Astrocyte of the cerebellum (primary cell): Measurements from ENCODE around the gene WDR48.

Source experiments
- DNase-seq: peaks from one replicate; pipeline ENCODE4 v3.0.0-alpha.2; 2011; ENCODE audit warnings: low read depth
- H3K4me3 ChIP-seq: 2 replicates; pipeline ENCODE4 v1.5.1; 2011; ENCODE audit warnings: mild to moderate bottlenecking, low read depth, low read length, moderate library complexity
- in situ Hi-C: cut with HindIII; loops from 2 replicates; pipeline ENCODE4 v1.10.0; 2017; ENCODE audit warnings: low sequenced_read_pairs
- TF ChIP-seq, protein P1 (sequence below): IDR thresholded peaks from 2 replicates; pipeline ENCODE4 v1.5.1; 2012; ENCODE audit warnings: low read length, low read depth, moderate library complexity, mild to moderate bottlenecking; ENCODE audit errors: missing control alignments

The WDR48 gene

DNA sequence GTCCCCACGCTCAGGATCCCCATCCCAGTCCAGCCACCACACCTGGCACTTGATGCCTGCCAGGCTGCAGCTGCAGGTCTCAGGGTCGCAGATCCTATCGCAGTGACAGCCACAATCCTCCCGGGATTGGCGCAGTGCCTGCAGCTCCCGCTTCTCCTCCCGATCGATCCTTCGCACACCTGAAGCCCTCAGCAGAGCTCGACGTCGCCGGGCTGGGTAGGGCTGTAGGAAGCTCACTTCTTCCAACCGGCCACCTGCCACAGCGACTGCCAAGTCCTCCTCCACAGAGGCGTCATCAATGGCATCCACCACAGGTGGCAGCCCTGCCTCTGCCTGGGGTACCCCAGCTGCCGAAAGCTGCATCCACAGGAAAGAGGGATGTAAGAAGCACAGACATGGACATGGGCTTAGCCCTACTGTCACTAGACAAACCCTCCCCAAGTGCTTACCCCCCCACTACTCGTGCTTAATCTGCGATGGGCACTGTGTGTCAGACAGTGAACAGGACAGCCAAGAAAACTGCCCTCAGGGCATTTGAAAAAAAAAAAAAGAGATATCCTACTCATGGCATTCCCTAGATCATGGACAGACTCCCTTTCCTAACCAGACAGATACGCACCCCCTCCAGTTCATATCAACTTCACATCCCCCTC lies 92.4 kb downstream of the WDR48 start:
- no peak overlapping the region for H3K4me3 ChIP-seq
- TF ChIP-seq, protein P1, sequence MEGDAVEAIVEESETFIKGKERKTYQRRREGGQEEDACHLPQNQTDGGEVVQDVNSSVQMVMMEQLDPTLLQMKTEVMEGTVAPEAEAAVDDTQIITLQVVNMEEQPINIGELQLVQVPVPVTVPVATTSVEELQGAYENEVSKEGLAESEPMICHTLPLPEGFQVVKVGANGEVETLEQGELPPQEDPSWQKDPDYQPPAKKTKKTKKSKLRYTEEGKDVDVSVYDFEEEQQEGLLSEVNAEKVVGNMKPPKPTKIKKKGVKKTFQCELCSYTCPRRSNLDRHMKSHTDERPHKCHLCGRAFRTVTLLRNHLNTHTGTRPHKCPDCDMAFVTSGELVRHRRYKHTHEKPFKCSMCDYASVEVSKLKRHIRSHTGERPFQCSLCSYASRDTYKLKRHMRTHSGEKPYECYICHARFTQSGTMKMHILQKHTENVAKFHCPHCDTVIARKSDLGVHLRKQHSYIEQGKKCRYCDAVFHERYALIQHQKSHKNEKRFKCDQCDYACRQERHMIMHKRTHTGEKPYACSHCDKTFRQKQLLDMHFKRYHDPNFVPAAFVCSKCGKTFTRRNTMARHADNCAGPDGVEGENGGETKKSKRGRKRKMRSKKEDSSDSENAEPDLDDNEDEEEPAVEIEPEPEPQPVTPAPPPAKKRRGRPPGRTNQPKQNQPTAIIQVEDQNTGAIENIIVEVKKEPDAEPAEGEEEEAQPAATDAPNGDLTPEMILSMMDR = no peak
- in situ Hi-C loops = no loop called here
- no peak for DNase-seq

DNA sequence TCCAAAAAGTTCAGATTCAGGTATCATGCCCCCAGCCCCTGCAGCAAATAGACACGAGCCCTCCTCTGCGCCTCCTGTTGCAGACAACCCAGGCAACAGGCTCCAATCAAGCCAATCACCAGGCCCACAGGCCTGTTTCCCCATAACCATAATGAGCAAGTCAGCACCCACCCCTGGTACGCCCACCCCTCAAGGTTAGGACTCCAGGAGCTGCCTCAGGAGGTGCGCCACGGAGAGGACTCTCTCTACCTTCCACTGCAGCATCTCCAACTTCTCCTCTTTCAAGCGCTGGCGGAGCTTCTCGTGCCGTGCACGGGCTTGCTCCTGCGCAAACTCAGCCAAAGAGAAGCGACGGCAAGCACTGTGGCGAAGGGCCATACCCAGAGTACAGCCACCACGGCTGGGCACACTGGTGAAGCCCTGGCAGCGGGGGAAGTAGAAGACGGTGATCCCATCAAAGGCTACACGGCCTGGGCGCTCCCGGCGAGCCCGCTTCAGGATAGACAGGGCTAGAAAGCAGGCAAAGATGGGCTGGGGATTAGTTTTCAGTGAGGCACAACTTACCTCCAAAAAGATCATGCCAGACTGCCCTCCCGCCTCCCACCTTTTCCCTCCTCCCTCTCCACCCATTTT lies 93.0 kb downstream of the WDR48 start:
- no peak for DNase-seq
- no peak overlapping the region for H3K4me3 ChIP-seq
- in situ Hi-C loops = no loop called here
- TF ChIP-seq, protein P1 = no peak

DNA sequence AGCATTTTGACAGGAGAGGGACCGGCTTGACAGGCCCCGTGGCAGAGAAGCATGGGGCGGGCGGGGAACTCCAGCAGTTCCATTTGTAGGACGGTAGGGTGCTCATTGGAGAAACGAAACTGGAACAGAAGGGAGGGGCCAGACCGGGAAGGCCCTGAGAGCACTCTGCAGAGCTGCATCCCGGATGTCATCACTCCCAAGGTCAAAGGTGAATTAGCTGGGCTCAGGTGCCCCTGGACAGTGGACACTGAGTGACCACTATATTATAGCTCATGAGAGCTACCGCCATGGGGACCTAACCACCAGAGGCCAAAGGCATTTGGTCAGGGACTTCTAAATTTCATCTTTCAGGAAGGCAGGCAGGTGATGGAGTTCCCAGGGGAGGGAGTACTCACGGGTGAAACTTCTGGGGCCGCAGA lies 94.3 kb downstream of the WDR48 start:
- in situ Hi-C loops = no loop called here
- H3K4me3 ChIP-seq = no peak overlapping the region
- DNase-seq = no peak
- TF ChIP-seq, protein P1 = no peak
